HG03520 (cell line): Measurements from ENCODE around the gene HIVEP2.

Experiments used
- ATAC-seq: cut with Tn5 transposase; IDR thresholded peaks from one replicate; pipeline ENCODE4 v1.9.1; 2021; ENCODE audit warnings: mild to moderate bottlenecking, moderate library complexity; ENCODE audit not compliant: unreplicated experiment

HIVEP2 gene

DNA sequence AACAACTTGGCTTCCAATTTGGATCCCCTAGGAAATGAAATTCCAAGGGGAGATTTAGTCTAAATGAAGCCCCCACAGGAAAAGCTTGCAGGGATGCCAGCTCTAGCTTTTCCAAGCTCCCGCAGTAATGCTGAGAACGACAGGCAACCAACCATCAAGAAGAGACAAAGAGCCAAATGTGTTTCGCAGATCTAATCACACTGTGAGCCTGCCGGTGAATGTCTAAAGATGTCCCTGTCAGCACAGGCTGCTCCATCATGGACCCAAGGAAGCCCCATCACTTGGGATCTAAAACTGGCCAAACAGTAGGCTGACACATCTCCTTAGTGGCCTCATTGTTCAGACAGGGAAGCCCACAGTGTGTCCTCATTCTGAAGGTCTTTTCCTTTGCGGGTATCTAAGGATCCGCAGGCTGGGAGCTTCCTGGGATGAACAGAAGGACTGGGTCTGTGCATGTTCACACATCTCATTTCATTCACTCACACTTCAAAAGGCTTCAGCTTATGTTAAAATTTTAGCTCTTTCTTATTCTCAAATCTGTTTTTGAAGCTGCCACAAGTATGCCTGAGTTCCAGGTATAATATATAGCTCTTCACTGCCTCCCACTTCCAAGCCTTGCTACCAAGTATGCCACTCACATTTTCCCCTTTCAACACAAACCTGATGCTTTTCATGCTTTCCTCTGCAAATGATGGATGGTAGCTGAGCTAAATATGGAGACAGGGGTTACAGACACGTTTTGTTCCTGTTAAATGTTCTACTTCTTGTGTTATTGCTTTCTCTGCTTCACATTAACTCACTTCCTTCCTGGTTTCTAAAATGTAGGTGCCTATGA lies 229.8 kb downstream of the HIVEP2 start:
- ATAC-seq = no peak

DNA sequence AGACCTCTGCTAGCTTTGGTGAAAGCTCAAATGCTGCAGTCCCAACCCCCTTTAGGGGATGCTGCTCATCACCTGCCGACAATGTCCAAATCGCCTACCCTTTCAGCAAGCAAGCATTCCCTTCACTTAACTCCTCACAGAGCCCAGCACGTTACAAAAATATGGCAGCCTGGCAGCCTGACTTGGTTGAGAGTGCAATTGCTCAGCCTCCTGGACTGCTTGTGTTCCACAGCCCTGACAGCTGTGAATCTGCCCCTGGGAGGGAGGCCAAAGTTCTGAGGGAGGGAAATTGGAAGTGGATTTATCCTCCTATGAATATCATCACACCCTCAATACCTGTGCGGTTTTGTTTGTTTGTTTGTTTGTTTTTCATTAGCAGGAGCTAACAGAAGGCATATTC lies 231.0 kb downstream of the HIVEP2 start:
- no peak for ATAC-seq

DNA sequence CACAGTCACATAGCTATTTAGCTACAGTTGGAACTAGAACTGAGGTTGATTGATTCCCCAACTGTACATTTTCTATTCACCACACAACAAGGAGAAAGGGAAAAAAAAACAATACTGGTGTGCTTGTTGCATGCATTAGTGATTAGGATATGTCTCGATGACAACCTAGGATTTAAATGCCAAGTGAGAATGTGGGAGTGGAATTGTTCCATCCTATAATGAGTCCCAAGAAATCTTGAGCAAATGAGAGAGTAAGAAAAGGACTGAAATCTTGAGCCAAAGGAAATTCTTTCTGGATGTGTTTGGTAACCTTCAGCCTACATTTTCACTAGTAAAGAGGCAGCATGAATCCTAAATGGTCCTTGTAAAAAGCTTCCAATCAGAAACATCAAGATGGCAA lies 232.7 kb downstream of the HIVEP2 start:
- no peak for ATAC-seq

DNA sequence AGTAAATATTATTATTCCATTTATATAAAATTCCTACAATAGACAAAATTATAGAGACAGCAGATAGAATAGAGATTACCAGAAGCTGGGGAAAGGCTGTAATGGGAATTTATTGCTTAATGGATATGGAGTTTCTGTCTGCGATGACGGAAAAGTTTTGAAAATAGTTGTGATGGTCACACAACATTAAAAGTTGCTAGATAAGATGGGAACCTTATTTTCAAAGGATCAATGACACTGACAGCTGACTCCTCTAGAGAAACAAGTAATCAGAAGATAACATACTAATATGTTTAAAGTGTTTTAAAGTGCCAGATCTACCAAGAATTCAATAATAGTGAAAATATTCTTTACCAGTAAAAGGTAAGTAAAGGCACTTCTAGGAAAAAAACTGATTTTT lies 236.3 kb downstream of the HIVEP2 start:
- ATAC-seq = no peak

DNA sequence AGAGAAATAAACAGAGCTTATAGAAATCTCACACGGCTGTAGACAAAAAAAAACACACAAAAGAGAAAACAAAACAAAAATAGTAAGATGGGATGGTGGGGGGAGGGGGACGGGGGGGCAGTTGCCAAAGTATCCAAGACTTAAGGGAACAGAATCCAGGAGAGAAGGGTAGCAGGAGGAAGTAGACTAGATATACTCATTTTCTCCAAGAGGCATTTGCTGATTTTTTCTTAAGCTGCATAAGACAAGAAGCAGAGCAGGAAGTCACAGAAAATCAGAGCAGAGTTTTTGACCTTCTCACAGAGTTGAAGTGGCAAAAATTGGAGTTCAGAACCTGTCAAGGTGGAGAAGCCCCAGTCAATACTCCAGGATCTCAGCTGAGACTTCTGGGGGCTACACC lies 237.7 kb downstream of the HIVEP2 start:
- ATAC-seq = no peak

DNA sequence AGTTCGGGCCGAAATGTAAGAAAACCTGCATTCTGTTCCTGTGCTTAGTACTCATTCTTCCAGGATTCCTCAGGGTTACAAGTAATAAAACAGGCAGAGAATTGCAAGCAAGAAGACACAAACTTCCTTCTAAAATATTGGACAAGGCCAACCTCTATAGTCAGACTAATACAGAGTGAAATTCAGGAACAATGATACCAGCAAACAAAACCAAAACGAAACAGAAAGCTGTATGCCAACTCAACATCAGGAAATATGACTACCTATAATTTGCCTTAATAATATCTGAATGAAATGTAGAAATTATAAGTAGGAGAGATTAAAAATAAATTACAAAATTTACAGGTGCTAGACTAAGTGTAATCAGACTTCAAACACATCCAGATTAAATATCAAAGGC lies 238.8 kb downstream of the HIVEP2 start:
- no peak for ATAC-seq

DNA sequence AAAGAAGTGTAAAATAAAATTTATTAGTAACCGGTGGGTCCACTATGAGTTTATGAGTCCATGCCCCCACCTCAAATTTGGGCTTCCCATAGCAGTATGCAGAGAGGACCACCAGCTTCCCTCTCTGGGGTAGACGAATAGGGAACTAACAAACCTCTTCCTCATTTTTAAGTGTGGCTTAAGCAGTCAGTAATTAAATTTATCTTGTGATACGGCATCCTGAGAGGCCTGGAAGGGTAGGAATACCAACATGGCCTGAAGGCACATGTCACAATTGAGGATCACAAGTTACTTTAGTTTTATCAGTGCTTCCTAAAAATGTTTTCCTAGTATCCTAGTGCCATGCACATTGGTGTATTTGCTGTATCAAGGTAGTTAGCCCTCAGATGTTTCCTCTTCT lies 239.9 kb downstream of the HIVEP2 start:
- no peak for ATAC-seq

DNA sequence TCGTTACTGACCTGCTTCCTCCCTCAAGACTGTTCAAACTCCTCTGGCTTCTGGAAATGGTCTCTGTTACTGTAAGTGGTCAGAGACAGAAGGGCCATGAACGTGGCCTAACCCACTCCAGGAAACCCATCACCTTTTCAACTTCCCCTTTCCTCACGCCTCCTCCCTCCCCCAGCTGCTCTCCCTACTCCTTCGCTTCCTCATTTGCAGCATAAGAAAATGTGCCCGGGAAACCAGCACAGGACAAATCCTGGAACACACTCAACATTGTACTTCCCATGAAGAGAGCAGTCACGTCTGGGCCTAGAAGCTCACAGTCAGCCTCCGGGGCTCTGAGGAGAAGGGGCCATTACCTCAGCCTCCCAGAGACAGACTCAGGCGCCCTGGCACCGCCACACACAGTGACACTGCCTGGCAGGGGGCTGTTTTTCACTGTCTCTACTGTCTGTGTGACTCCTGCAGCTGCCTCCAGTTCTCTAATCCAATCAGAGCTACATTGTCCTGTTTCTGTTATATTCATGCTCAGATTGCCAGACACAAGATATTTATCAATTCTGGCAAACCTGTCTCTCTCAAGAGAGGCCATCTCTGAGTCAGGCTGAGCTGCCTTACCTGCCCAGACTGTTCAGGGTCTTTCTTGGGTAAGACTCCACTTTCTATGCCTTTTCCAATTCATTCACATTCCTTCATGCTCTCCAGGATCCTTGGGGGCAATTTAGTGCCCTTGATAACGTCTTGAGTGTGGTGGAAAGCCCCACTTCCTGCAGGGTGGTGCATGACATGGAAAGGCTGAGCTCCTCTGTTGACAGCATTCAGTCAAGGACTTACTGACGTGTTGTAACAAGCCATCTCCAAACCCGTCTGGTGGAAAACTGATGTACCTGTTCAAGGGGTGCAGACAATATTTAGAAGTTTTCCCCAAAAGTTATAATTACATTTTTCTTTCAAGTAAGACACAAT lies 242.2 kb downstream of the HIVEP2 start:
- no peak for ATAC-seq
